ENCODE data around the gene MARCHF10. TPM values are rescaled to one million over a fixed set of nuclear protein-coding genes. Genes with fewer than 3 reads are reported as not detected.
A peak's percentile ranks its signal among the peaks of the same experiment; 100 is the strongest.

The MARCHF10 gene
- total RNA-seq, 6 donors from 2014 or later = 0.72 to 7.2 (median 3.2) TPM

DNA sequence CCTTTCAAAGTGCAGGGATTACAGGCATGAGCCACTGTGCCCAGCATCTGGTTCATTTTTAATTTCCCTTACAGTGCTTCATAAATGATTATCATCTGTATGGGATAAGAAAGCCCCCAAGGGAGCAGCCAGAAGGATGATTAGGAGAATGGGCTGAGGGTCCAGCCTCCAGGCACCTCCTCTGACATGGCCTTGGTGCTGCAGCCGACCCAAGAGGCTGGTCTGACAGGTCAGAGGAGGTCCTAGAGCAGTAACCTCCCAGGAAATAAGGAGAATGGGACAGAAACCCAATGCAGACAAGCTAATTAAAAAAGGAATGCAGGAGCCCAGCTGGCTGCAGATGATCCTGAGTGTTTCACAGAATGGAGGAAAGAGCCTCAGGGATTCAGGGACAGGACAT, 151.7 kb downstream of the MARCHF10 start:
- Histone ChIP-seq H3K27me3 (no peaks in the 10 kb centered on the region), H3K36me3 (no peaks in the 10 kb centered on the region), H3K4me1 (peaks cover 21 to 33% (median 27%) of the 10 kb centered on the region in 4 donors), H3K27ac (no peak overlapping the region), H3K9me3 (peaks cover 0 to 9% (median 0%) of the 10 kb centered on the region in 4 donors), H3K4me3 (no peak overlapping the region)
- no peak for TF ChIP-seq POLR2AphosphoS5 (IDR thresholded peaks at IDR 0.05)
- no peak for TF ChIP-seq POLR2A (IDR thresholded peaks at IDR 0.05)
- TF ChIP-seq, protein P1, sequence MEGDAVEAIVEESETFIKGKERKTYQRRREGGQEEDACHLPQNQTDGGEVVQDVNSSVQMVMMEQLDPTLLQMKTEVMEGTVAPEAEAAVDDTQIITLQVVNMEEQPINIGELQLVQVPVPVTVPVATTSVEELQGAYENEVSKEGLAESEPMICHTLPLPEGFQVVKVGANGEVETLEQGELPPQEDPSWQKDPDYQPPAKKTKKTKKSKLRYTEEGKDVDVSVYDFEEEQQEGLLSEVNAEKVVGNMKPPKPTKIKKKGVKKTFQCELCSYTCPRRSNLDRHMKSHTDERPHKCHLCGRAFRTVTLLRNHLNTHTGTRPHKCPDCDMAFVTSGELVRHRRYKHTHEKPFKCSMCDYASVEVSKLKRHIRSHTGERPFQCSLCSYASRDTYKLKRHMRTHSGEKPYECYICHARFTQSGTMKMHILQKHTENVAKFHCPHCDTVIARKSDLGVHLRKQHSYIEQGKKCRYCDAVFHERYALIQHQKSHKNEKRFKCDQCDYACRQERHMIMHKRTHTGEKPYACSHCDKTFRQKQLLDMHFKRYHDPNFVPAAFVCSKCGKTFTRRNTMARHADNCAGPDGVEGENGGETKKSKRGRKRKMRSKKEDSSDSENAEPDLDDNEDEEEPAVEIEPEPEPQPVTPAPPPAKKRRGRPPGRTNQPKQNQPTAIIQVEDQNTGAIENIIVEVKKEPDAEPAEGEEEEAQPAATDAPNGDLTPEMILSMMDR (IDR thresholded peaks at IDR 0.05) = no peak
- TF ChIP-seq EP300 (IDR thresholded peaks at IDR 0.05) = no peak
- DNase-seq (no peak), ATAC-seq (ENCODE audit: low FRiP score in 2 of 2) (no peak)
- 63% methylated on average over 1 of the region's 1 CpG for WGBS, 2 donors

DNA sequence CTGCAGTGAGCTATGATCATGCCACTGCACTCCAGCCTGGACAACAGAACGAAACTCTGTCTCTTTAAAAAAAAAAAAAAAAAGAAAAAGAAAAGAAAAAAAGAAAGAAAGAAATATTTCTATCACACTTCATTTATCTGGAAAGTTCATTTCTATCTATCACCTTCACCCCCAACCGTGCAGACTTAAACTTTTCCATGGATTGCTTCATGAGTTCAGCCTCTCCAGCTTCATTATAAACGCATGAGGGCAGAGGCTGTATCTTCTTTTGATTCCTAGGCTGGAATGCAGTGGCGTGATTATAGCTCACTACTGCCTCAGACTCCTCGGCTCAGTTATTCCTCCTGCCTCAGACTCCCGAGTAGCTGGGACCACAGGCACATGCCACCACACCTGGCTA, 152.5 kb downstream of the MARCHF10 start:
- TF ChIP-seq EP300 (IDR thresholded peaks at IDR 0.05) (no peak), POLR2AphosphoS5 (IDR thresholded peaks at IDR 0.05) (no peak), POLR2A (IDR thresholded peaks at IDR 0.05) (no peak)
- TF ChIP-seq, protein P1 (IDR thresholded peaks at IDR 0.05) = no peak
- Histone ChIP-seq H3K27me3 (no peaks in the 10 kb centered on the region), H3K4me3 (no peak overlapping the region), H3K36me3 (no peaks in the 10 kb centered on the region), H3K4me1 (peaks cover 21 to 33% (median 29%) of the 10 kb centered on the region in 4 donors), H3K27ac (no peak overlapping the region), H3K9me3 (peaks cover 0 to 3% (median 0%) of the 10 kb centered on the region in 4 donors)
- DNase-seq (no peak), ATAC-seq (ENCODE audit: low FRiP score in 2 of 2) (no peak)
- 71 to 77% methylated on average over 6 of the region's 6 CpGs for WGBS, 2 donors

DNA sequence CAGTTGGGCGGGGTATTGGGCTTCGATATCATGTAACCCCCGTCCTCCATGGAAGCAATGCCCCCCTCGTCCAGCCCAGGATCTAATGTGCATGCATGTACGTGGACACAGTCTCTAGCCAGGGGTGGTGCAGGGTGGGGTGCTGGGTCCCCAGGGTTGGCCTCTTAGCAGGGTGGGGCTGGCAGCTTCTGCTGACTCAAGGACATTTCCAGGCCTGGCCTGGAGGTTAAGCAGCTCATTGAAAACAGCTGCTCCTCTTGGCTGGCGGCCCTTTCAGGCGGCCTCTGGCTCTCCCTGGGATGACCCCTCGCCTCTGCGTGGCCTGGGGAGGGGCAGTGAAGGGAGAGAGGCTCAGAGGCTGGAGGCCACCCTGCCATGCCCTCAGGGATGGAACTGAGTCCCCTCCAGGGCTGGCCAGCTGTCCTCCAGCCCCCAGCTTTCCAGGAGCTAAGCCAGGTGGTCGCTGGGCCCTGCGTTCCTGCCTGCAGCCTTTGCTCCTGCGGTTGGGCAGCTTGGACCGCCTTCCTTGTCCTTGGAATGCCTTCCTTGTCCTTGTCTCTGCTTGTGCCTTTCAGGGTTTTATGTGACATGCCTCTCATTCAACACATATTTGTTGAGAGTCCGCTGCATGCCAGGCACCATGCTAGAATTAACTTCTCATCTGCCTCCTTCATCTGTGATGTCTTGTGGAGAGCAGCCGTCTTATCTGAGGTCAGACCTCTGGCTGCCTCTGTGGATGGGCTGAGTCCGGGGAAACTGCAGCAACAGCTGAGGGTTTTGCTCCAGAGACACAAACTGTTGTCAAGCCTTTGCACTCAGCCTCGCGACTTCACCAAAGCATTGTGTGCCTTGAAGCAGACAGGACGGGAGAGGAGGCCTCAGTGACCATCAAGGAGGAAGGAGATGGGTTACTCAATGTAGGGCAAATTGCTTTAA, 154.0 kb downstream of the MARCHF10 start:
- Histone ChIP-seq H3K4me3 (peak overlapping the region in 2 of 4 donors; percentile 51 to 52), H3K27me3 (no peaks in the 10 kb centered on the region), H3K4me1 (peaks cover 21 to 34% (median 33%) of the 10 kb centered on the region in 4 donors), H3K9me3 (no peaks in the 10 kb centered on the region), H3K27ac (peak overlapping the region; percentile 64 to 90 (median 81)), H3K36me3 (no peaks in the 10 kb centered on the region)
- TF ChIP-seq POLR2AphosphoS5 (IDR thresholded peaks at IDR 0.05) = peak; percentile 26 to 50
- TF ChIP-seq EP300 (IDR thresholded peaks at IDR 0.05) = no peak
- TF ChIP-seq, protein P1 (IDR thresholded peaks at IDR 0.05) = no peak
- no peak for TF ChIP-seq POLR2A (IDR thresholded peaks at IDR 0.05)
- ATAC-seq (ENCODE audit: low FRiP score in 2 of 2) (peak; percentile 67 to 78), DNase-seq (peak; percentile 51 to 83)
- WGBS, 2 donors = 53 to 64% methylated on average over 15 to 16 of the region's 19 CpGs

DNA sequence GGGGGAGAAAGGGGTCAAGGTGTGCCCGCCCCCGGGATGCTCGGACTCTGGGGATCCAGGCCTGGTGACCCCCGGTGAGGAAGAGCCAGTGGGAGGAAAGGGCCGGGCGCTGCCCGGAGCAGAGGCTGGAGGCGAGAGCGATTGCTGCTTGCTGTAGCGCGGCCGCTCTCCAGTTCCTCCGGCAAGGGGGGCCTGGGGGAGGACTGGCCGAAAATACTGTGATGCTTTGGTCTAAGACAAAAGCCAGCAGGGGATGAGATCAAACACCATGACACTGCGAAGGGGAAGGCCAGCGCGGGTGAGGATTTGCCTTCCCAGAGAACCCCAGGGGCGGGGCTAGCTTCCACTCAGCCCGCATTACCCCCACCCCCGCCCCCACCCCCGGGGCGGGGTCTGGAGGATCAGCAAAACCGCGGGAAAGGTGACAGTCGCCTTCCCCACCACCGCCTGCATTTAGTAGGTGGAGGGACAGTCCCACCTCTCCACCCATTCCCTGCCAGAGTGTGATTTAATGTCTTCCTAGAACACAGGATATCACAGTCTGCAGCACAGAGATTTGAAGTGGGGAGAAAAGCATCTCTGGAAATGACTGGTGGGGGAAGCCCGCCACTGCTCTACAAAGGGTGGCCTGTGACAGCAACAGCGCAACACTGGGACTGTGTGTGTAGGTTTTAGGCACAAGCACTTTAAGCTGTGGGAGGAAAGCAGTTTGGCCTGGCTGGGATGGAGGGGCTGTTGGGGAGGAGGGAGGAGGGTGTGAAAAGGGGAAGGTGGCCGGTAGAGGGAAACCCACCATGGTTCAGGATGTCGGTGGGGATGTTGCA, 154.9 kb downstream of the MARCHF10 start:
- H3K27me3 ChIP-seq = no peaks in the 10 kb centered on the region
- no peaks in the 10 kb centered on the region for H3K9me3 ChIP-seq
- peak overlapping the region; percentile 78 to 90 (median 81) for H3K27ac ChIP-seq
- peaks cover 27 to 43% (median 42%) of the 10 kb centered on the region in 4 donors for H3K4me1 ChIP-seq
- peak overlapping the region; percentile 31 to 52 (median 50) for H3K4me3 ChIP-seq
- DNase-seq = peak; percentile 76 to 92
- TF ChIP-seq POLR2AphosphoS5 (IDR thresholded peaks at IDR 0.05) = peak in 1 of 2 donors; percentile 13
- no peak for TF ChIP-seq EP300 (IDR thresholded peaks at IDR 0.05)
- TF ChIP-seq POLR2A (IDR thresholded peaks at IDR 0.05) = peak in 1 of 4 donors; percentile 23
- WGBS, 2 donors = 2 to 12% methylated on average over 4 to 28 of the region's 30 CpGs
- ATAC-seq (ENCODE audit: low FRiP score in 2 of 2) = peak; percentile 75 to 83
- H3K36me3 ChIP-seq = no peaks in the 10 kb centered on the region
